OCI-LY7 (cell line): ENCODE measurements around the gene ESPNL.

Experiments used
- EZH2phosphoT487 ChIP-seq: fragments of 200-600 bp; sonication (generic); IDR thresholded peaks from 2 replicates; pipeline ENCODE4 v1.6.1; 2018; ENCODE audit warnings: low read depth, borderline replicate concordance, mild to moderate bottlenecking, mixed run types, antibody characterized with exemption, low read length, moderate library complexity, mixed read lengths
- TF ChIP-seq, protein P1 (sequence below): fragments of 200-600 bp; sonication (generic); conservative IDR thresholded peaks from 2 replicates; pipeline ENCODE4 v1.5.1; 2014; ENCODE audit warnings: mild to moderate bottlenecking, antibody characterized with exemption, low read length, moderate library complexity, mixed read lengths

DNA sequence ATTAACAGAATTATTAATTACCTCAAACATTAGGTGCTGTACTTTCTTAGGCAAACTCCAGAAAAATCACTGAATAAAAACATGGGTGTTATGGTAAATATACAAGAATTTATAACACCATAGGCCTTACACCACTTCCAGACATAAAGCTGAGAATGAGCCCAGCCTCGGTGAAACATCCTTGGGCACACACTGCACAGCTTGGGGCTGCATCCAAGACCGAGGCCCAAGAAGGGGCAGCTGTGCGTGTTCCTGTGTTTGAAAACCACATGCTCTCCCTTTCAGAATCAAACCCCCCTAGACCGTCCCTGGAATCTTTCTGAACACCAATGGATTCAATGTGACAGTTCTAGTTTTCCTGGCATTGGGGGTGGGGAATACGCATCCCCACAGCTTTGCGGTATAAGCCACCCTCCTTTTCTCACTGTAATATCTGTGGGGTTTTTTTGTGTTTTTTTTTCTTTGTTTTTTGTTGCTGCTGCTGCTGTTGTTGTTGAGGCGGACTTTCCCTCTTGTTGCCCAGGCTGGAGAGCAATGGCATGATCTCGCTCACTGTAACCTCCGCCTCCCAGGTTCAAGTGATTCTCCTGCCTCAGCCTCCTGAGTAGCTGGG, 71.5 kb downstream of the ESPNL start:
- TF ChIP-seq, protein P1, sequence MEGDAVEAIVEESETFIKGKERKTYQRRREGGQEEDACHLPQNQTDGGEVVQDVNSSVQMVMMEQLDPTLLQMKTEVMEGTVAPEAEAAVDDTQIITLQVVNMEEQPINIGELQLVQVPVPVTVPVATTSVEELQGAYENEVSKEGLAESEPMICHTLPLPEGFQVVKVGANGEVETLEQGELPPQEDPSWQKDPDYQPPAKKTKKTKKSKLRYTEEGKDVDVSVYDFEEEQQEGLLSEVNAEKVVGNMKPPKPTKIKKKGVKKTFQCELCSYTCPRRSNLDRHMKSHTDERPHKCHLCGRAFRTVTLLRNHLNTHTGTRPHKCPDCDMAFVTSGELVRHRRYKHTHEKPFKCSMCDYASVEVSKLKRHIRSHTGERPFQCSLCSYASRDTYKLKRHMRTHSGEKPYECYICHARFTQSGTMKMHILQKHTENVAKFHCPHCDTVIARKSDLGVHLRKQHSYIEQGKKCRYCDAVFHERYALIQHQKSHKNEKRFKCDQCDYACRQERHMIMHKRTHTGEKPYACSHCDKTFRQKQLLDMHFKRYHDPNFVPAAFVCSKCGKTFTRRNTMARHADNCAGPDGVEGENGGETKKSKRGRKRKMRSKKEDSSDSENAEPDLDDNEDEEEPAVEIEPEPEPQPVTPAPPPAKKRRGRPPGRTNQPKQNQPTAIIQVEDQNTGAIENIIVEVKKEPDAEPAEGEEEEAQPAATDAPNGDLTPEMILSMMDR, result no peak
- TF ChIP-seq EZH2phosphoT487, result no peak
